ACC112 (cell line): ENCODE measurements around the gene ATP5MC2.
"Not testable (repeated sequence)": the region's sequence is repeated elsewhere in the genome, so short reads cannot be mapped to it uniquely, and the experiment has no call there.

Experiments
- H2AFZ ChIP-seq: fragments of 200-600 bp; sonication (generic); one replicate; pipeline ENCODE4 v1.6.0; 2017; ENCODE audit warnings: antibody characterized with exemption, low read length; ENCODE audit not compliant: unreplicated experiment
- H3K27ac ChIP-seq: fragments of 200-600 bp; sonication (generic); 2 replicates; pipeline ENCODE4 v1.5.1; 2014; ENCODE audit warnings: low read depth, mild to moderate bottlenecking, antibody characterized with exemption, low read length, moderate library complexity
- H3K27me3 ChIP-seq: fragments of 200-600 bp; sonication (generic); 2 replicates; pipeline ENCODE4 v1.6.1; 2014; ENCODE audit warnings: mild to moderate bottlenecking, antibody characterized with exemption, low read length, moderate library complexity, mixed read lengths; ENCODE audit not compliant: insufficient read depth
- H3K36me3 ChIP-seq: fragments of 200-600 bp; sonication (generic); 2 replicates; pipeline ENCODE4 v1.6.1; 2016; ENCODE audit warnings: mild to moderate bottlenecking, antibody characterized with exemption, low read length, moderate library complexity, mixed read lengths; ENCODE audit not compliant: insufficient read depth
- H3K4me1 ChIP-seq: fragments of 200-600 bp; sonication (generic); one replicate; pipeline ENCODE4 v1.6.1; 2016; ENCODE audit warnings: low read length, mixed read lengths; ENCODE audit not compliant: insufficient read depth, unreplicated experiment, control insufficient read depth
- H3K4me3 ChIP-seq: fragments of 200-600 bp; sonication (generic); 2 replicates; pipeline ENCODE4 v1.5.1; 2014; ENCODE audit warnings: mild to moderate bottlenecking, low read depth, low read length
- H3K79me2 ChIP-seq: fragments of 200-600 bp; sonication (generic); one replicate; pipeline ENCODE4 v1.6.0; 2016; ENCODE audit warnings: low read length; ENCODE audit not compliant: control insufficient read depth, unreplicated experiment, insufficient read depth

Gene ATP5MC2

DNA sequence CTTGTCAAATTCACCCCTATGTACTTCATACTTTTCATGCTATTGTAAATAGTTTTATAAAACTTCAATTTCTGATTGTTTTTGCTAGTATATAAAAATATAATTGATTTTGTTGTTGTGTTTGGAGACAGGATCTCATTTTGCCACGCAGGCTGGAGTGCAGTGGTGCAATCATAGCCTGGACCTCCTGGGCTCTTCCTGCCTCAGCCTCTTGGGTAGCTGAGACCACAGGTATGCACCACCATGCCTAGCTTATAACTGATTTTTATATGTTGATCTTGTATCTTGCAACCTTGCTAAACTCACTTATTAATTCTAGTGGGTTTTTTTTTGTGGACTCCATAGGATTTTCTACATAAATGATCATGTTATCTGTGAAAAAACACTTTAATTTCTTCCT is 23.5 kb downstream of the ATP5MC2 start:
- no peak overlapping the region for H3K4me3 ChIP-seq
- no peak overlapping the region for H2AFZ ChIP-seq

DNA sequence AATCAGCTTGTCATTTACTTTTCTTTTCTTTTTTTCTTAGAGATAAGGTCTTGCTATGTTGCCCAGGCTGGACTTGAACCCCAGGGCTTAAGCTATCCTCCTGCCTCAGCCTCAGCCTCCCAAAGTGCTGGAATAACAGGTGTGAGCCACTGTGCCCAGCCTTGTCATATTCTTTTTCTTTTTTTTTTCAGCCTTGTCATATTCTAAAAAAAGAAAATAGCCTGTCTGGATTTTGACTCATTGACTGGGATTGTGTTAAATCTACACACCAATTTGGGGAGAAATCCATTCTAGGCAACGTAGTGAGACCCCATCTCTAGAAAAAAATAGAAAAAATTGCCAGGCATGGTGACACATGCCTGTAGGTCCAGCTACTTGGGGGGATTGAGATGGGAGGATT is 24.1 kb downstream of the ATP5MC2 start:
- H2AFZ ChIP-seq: no peak overlapping the region
- H3K4me3 ChIP-seq: no peak overlapping the region
- no peak overlapping the region for H3K27ac ChIP-seq
- H3K27me3 ChIP-seq: no peaks in the 10 kb centered on the region
- H3K36me3 ChIP-seq: no peaks in the 10 kb centered on the region
- no peaks in the 10 kb centered on the region for H3K4me1 ChIP-seq
- no peaks in the 10 kb centered on the region for H3K79me2 ChIP-seq

More for the DNA sequence above, 23.5 kb downstream of the ATP5MC2 start:
- Histone ChIP-seq H3K4me1 (no peaks in the 10 kb centered on the region), H3K36me3 (no peaks in the 10 kb centered on the region), H3K27me3 (no peaks in the 10 kb centered on the region), H3K79me2 (no peaks in the 10 kb centered on the region), H3K27ac (no peak overlapping the region)

DNA sequence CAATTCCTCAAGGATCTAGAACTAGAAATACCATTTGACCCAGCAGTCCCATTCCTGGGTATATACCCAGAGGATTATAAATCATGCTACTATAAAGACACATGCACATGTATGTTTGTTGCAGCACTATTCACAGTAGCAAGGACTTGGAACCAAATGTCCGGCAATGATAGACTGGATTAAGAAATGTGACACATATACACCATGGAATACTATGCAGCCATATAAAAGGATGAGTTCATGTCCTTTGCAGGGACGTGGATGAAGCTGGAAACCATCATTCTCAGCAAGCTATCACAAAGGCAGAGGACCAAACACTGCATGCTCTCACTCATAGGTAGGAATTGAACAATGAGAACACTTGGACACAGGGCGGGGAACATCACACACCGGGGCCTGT is 29.6 kb downstream of the ATP5MC2 start:
- not testable (repeated sequence) for H3K36me3 ChIP-seq, H3K4me3 ChIP-seq, H3K27me3 ChIP-seq, H3K4me1 ChIP-seq, H3K27ac ChIP-seq, H3K79me2 ChIP-seq, H2AFZ ChIP-seq

DNA sequence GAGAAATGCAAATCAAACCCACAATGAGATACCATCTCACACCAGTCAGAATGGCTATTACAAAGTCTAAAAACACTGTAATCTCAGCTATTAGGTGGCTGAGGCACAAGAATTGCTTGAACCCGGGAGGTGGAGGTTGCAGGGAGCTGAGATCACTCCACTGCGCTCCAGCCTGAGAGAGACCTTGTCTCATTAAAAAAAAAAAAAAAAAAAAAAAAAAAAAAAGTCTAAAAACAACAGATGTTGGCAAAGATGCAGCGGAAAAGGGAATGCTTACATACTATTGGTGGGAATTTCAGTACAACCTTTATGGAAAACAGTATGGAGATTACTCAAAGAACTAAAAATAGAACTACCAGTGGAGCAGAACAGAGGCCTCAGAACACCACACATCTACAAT is 30.7 kb downstream of the ATP5MC2 start:
- H3K36me3 ChIP-seq: no peaks in the 10 kb centered on the region
- H3K4me3 ChIP-seq: no peak overlapping the region
- no peaks in the 10 kb centered on the region for H3K4me1 ChIP-seq
- no peaks in the 10 kb centered on the region for H3K79me2 ChIP-seq
- no peaks in the 10 kb centered on the region for H3K27me3 ChIP-seq
- no peak overlapping the region for H3K27ac ChIP-seq
- no peak overlapping the region for H2AFZ ChIP-seq

DNA sequence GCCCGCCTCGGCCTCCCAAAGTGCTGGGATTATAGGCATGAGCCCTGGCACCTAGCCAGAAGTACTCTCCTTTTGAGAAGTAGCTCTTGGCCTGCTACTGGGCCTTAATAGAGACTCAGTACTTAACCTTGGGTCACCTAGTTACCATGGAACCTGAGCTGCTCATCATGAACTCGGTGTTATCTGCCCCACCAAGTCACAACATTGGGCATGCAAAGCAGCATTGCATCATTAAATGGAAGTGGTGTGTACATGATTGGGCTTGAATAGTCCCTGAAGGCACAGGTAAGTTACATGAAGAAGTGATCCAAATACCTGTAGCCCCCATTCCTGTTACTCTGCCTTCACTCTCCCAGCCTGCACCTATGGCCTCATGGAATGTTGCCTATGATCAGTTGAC is 31.8 kb downstream of the ATP5MC2 start:
- Histone ChIP-seq H3K36me3 (no peaks in the 10 kb centered on the region), H2AFZ (no peak overlapping the region), H3K27ac (no peak overlapping the region), H3K79me2 (no peaks in the 10 kb centered on the region), H3K4me1 (no peaks in the 10 kb centered on the region), H3K4me3 (no peak overlapping the region), H3K27me3 (no peaks in the 10 kb centered on the region)

DNA sequence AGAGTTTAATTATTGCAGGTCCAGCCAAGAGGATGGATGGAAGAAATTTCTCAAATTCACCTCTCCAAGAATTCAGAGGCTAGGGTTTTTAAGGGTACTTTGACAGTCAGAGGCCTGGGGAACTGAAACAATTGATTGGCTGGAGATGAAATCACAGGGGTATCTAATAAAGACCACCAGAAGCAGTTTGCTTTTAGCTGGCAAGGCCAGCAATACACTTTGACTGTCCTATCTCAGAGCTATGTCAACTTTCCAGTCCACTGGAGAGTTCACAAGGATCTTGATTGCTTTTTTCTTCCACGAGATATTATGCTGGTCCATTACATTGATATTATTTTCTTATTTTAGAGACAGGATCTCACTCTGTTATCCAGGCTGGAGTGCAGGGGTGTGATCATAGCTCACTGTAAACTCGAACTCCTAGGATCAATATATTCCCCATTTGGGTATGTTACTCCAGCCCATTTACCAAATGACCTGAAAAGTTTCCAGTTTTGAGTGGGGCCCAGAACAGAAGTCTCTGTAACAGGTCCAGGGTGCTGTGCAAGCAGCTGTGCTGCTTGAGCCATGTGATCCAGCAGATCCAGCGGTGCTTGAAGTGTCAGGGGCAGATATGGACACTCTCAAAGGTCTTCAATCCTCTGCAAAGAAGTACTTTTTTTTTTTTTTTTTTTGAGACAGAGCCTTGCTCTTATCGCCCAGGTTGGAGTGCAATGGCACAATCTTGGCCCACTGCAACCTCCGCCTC is 32.5 kb downstream of the ATP5MC2 start:
- Histone ChIP-seq H3K27me3 (no peaks in the 10 kb centered on the region), H2AFZ (no peak overlapping the region), H3K4me1 (no peaks in the 10 kb centered on the region), H3K4me3 (no peak overlapping the region), H3K79me2 (no peaks in the 10 kb centered on the region), H3K27ac (no peak overlapping the region), H3K36me3 (no peaks in the 10 kb centered on the region)

DNA sequence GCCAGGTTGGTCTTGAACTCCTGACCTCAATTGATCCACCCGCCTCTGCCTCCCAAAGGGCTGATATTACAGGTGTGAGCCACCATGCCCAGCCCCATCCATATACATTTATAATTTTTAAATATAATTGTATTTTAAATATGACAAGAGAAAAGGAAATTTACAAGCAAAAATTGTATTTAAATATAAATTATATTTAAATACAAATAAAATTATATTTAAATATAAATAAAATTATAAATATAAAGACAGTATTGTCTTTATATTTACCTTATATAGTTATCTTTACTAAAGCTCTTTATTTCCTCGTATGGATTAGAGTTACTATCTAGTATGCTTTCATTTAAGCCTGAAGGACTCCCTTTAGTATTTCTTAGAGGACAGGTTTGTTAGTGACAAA is 37.8 kb downstream of the ATP5MC2 start:
- H3K27me3 ChIP-seq: no peaks in the 10 kb centered on the region
- H3K27ac ChIP-seq: no peak overlapping the region
- H3K4me1 ChIP-seq: no peaks in the 10 kb centered on the region
- no peak overlapping the region for H3K4me3 ChIP-seq
- no peak overlapping the region for H2AFZ ChIP-seq
- no peaks in the 10 kb centered on the region for H3K36me3 ChIP-seq
- no peaks in the 10 kb centered on the region for H3K79me2 ChIP-seq

DNA sequence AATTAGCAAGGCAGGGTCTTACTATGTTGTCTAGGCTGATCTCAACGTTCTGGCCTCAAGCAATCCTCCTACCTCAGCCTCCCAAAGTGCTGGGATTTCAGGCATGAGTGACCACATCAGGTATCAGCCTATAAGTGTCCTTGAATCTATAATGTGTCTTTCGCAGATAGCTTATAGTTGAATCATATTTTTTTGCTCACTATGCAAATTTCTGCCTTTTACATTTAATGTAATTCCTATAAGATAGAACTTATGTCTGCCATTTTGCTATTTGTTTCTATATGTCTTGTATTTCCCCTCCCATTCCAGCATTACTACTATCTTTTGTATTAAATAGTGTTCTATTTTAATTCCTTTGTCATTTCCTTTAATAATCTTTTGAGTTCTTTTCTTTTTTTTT is 39.2 kb downstream of the ATP5MC2 start:
- H3K4me3 ChIP-seq: no peak overlapping the region
- H3K79me2 ChIP-seq: no peaks in the 10 kb centered on the region
- H3K36me3 ChIP-seq: no peaks in the 10 kb centered on the region
- no peak overlapping the region for H3K27ac ChIP-seq
- no peaks in the 10 kb centered on the region for H3K4me1 ChIP-seq
- no peak overlapping the region for H2AFZ ChIP-seq
- no peaks in the 10 kb centered on the region for H3K27me3 ChIP-seq

DNA sequence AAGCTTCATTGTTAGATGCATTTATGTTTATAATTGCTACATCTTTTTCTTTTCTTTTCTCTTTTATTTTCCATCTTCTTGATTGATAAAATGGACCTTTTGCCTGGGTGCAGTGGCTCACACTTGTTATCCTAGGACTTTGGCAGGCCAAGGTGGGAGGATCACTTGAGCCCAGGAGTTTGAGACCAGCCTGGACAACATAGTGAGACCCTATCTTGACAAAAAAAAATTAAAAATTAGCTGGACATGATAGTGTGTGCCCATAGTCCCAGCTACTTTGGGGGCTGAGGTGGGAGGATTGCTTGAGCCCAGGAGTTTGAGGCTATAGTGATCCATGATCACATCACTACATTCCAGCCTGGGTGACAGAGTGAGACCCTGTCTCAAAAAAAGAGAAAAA is 40.2 kb downstream of the ATP5MC2 start:
- not testable (repeated sequence) for H3K4me3 ChIP-seq, H3K27ac ChIP-seq, H3K27me3 ChIP-seq, H3K36me3 ChIP-seq, H3K79me2 ChIP-seq, H3K4me1 ChIP-seq, H2AFZ ChIP-seq

DNA sequence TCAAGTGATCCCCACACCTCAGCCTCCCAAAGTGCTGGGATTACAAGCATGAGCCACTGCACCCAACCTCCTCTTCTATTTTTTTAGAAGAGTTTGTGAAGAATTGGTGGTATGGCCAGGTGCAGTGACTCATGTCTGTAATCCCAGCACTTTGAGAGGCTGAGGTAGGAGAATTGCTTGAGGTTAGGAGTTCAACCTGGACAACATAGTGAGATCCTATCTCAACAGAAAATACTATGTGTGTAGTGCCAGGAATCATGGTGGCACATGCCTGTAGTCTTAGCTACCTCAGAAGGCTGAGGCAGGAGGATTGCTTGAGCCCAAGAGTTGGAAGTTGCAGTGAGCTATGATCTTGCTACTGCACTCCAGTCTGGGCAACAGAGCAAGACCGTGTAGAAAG is 44.2 kb downstream of the ATP5MC2 start:
- H3K27me3 ChIP-seq: no peaks in the 10 kb centered on the region
- H3K27ac ChIP-seq: no peak overlapping the region
- no peak overlapping the region for H3K4me3 ChIP-seq
- H3K79me2 ChIP-seq: no peaks in the 10 kb centered on the region
- H2AFZ ChIP-seq: no peak overlapping the region
- no peaks in the 10 kb centered on the region for H3K4me1 ChIP-seq
- H3K36me3 ChIP-seq: no peaks in the 10 kb centered on the region

DNA sequence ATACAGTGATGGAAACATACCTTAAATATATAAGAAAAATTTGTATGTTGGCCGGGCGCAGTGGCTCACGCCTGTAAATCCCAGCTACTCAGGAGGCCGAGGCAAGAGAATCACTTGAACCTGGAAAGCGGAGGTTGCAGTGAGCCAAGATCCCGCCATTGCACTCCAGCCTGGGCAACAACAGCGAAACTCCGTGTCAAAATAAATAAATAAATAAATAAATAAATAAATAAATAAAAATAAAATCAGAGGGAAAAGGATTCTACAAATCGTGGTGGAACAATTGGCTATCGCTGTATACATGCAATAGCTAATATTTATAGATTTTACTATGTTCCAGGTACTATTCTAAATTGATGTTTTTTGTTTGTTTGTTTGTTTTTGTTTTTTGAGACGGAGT is 48.0 kb downstream of the ATP5MC2 start:
- Histone ChIP-seq H3K36me3 (no peaks in the 10 kb centered on the region), H3K27ac (no peak overlapping the region), H3K27me3 (no peaks in the 10 kb centered on the region), H3K4me1 (no peaks in the 10 kb centered on the region), H2AFZ (no peak overlapping the region), H3K79me2 (peaks cover 30% of the 10 kb centered on the region), H3K4me3 (no peak overlapping the region)
